Measurements from ENCODE around the gene HSPA12A. TPM values are rescaled to one million over a fixed set of nuclear protein-coding genes. Genes with fewer than 3 reads are reported as not detected.

HSPA12A gene
- total RNA-seq, 4 donors from 2014 or later: 2.6 to 15.7 (median 6.8) TPM

- no peaks in the 10 kb centered on the region for H3K36me3 ChIP-seq
- peaks cover 0 to 10% (median 2%) of the 10 kb centered on the region in 4 donors for H3K4me1 ChIP-seq
These were observed 22.6 kb upstream of the HSPA12A start for GRCh38 chr10:116764979-116765378.

DNA sequence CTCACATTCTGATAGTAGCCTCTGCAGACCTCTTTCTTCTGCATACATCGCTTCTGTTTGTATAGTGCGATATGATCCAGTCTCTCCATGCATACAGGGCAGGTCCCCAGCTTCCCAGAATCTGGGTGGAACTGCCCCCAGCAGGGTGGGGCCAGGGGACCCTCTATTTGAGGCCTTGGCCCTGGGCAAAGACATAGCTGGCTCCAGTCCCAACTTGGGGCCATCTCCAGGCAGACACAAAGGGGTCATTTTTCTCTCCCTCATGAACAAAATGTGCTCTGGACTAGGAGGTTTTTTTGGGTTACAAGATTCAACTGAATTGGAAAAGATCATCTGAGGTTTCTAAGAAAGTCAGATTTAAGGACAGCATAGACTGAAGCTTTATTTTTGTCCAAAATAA is 21.1 kb upstream of the HSPA12A start:
- Histone ChIP-seq H3K27ac (no peak overlapping the region), H3K36me3 (no peaks in the 10 kb centered on the region), H3K27me3 (no peaks in the 10 kb centered on the region), H3K4me1 (peaks cover 0 to 10% (median 2%) of the 10 kb centered on the region in 4 donors), H3K9me3 (no peaks in the 10 kb centered on the region), H3K4me3 (no peak overlapping the region)
- DNase-seq: no peak
- TF ChIP-seq, protein P1, sequence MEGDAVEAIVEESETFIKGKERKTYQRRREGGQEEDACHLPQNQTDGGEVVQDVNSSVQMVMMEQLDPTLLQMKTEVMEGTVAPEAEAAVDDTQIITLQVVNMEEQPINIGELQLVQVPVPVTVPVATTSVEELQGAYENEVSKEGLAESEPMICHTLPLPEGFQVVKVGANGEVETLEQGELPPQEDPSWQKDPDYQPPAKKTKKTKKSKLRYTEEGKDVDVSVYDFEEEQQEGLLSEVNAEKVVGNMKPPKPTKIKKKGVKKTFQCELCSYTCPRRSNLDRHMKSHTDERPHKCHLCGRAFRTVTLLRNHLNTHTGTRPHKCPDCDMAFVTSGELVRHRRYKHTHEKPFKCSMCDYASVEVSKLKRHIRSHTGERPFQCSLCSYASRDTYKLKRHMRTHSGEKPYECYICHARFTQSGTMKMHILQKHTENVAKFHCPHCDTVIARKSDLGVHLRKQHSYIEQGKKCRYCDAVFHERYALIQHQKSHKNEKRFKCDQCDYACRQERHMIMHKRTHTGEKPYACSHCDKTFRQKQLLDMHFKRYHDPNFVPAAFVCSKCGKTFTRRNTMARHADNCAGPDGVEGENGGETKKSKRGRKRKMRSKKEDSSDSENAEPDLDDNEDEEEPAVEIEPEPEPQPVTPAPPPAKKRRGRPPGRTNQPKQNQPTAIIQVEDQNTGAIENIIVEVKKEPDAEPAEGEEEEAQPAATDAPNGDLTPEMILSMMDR (IDR thresholded peaks at IDR 0.05): no peak
- no peak for TF ChIP-seq POLR2A (IDR thresholded peaks at IDR 0.05)

More at GRCh38 chr10:116764979-116765378, 22.6 kb upstream of the HSPA12A start:
- TF ChIP-seq POLR2A (IDR thresholded peaks at IDR 0.05): no peak
- TF ChIP-seq, protein P1 (IDR thresholded peaks at IDR 0.05): no peak
- H3K9me3 ChIP-seq: no peaks in the 10 kb centered on the region
- H3K27me3 ChIP-seq: no peaks in the 10 kb centered on the region
- H3K4me3 ChIP-seq: no peak overlapping the region
- DNase-seq: no peak
- H3K27ac ChIP-seq: no peak overlapping the region

- no peaks in the 10 kb centered on the region for H3K9me3 ChIP-seq
- H3K27me3 ChIP-seq: no peaks in the 10 kb centered on the region
- no peaks in the 10 kb centered on the region for H3K36me3 ChIP-seq
- peaks cover 0 to 5% (median 2%) of the 10 kb centered on the region in 4 donors for H3K4me1 ChIP-seq
- TF ChIP-seq, protein P1 (IDR thresholded peaks at IDR 0.05): no peak
- DNase-seq: no peak
- H3K4me3 ChIP-seq: no peak overlapping the region
- no peak overlapping the region for H3K27ac ChIP-seq
These were observed 19.5 kb upstream of the HSPA12A start for GRCh38 chr10:116761883-116762282.

GRCh38 chr10:116760919-116761318 is 18.6 kb upstream of the HSPA12A start:
- H3K36me3 ChIP-seq: no peaks in the 10 kb centered on the region
- no peak for DNase-seq
- TF ChIP-seq, protein P1 (IDR thresholded peaks at IDR 0.05): no peak
- TF ChIP-seq POLR2A (IDR thresholded peaks at IDR 0.05): no peak
- no peaks in the 10 kb centered on the region for H3K4me1 ChIP-seq
- no peak overlapping the region for H3K4me3 ChIP-seq
- no peaks in the 10 kb centered on the region for H3K9me3 ChIP-seq
- H3K27ac ChIP-seq: no peak overlapping the region
- H3K27me3 ChIP-seq: no peaks in the 10 kb centered on the region

- TF ChIP-seq, protein P1 (IDR thresholded peaks at IDR 0.05): no peak
- no peak for TF ChIP-seq POLR2A (IDR thresholded peaks at IDR 0.05)
- H3K9me3 ChIP-seq: no peaks in the 10 kb centered on the region
- H3K4me3 ChIP-seq: no peak overlapping the region
- no peaks in the 10 kb centered on the region for H3K27me3 ChIP-seq
- no peaks in the 10 kb centered on the region for H3K36me3 ChIP-seq
- H3K27ac ChIP-seq: no peak overlapping the region
- no peak for DNase-seq
- H3K4me1 ChIP-seq: no peaks in the 10 kb centered on the region
These were observed 14.9 kb upstream of the HSPA12A start for GRCh38 chr10:116757246-116757645.

DNA sequence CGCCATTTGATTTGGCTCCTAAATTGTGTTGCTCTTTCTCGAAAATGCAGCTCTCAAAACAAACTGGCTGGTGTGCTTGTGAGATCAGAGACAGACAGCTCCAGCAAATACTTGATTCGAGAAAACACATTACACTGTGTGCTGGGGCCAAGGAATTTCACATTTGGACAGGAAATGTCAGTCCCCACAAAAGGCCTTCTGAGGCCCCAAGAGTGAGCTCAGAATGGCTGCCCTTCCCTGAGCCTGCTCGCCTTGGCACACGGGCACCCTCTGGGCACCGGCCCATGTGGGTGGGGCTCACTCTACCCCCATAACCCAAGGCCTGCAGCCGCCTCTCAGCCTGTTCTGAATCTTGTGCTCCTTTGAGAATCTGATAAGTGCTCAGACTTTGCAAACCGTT is 13.9 kb upstream of the HSPA12A start:
- TF ChIP-seq, protein P1 (IDR thresholded peaks at IDR 0.05): no peak
- TF ChIP-seq POLR2A (IDR thresholded peaks at IDR 0.05): no peak
- H3K4me1 ChIP-seq: no peaks in the 10 kb centered on the region
- no peak overlapping the region for H3K27ac ChIP-seq
- no peaks in the 10 kb centered on the region for H3K9me3 ChIP-seq
- no peaks in the 10 kb centered on the region for H3K27me3 ChIP-seq
- no peak for DNase-seq
- H3K4me3 ChIP-seq: no peak overlapping the region
- H3K36me3 ChIP-seq: no peaks in the 10 kb centered on the region

Measured in Peyer's patch (tissue), 4 donors.